HepG2 (cell line): Measurements from ENCODE around the gene RNF10. TPM values are rescaled to one million over a fixed set of nuclear protein-coding genes. Genes with fewer than 3 reads are reported as not detected.

Experiments used
- BCLAF1 ChIP-seq: fragments of 450-650 bp; IDR thresholded peaks from 2 replicates; pipeline ENCODE4 v1.6.1; 2017; ENCODE audit warnings: mild to moderate bottlenecking
- CEBPG ChIP-seq: IDR thresholded peaks from 2 replicates; pipeline ENCODE4 v1.6.1; 2016
- CEBPZ ChIP-seq: IDR thresholded peaks from 2 replicates; pipeline ENCODE4 v1.6.1; 2012; ENCODE audit warnings: low read length, improper control_type of control experiment
- CREM ChIP-seq, 2 experiments: sonication (generic) in 1 of 2; formaldehyde crosslinking in 1 of 2; IDR thresholded peaks; 2 replicates each; pipeline versions ENCODE4 v1.4.0 to v1.6.1; 2016 to 2020; ENCODE audit warnings: antibody characterized with exemption in 1 of 2, mild to moderate bottlenecking in 1 of 2, missing genetic modification reagents in 1 of 2
- DMTF1 ChIP-seq: sonication (generic); formaldehyde crosslinking; IDR thresholded peaks from 2 replicates; pipeline ENCODE4 v1.4.0; 2020; ENCODE audit warnings: mild to moderate bottlenecking, missing genetic modification reagents
- FOXA3 ChIP-seq: IDR thresholded peaks from 2 replicates; pipeline ENCODE4 v1.6.1; 2016; ENCODE audit warnings: missing genetic modification reagents, missing compliant biosample characterization
- HOXA5 ChIP-seq: sonication (generic); formaldehyde crosslinking; IDR thresholded peaks from 2 replicates; pipeline ENCODE4 v1.4.0; 2020; ENCODE audit warnings: missing genetic modification reagents
- MBNL3 ChIP-seq: fragments of 250-450 bp; sonication (Bioruptor Pico); conservative IDR thresholded peaks from 2 replicates; pipeline ENCODE4 v1.8.0; 2022; ENCODE audit warnings: mild to moderate bottlenecking, inconsistent platforms
- NFKB2 ChIP-seq: sonication (generic); formaldehyde crosslinking; IDR thresholded peaks from 2 replicates; pipeline ENCODE4 v1.4.0; 2020; ENCODE audit warnings: missing genetic modification reagents, borderline replicate concordance
- ZNF143 ChIP-seq: sonication (generic); formaldehyde crosslinking; IDR thresholded peaks from 2 replicates; pipeline ENCODE4 v1.4.0; 2020; ENCODE audit warnings: missing genetic modification reagents
- ZNF546 ChIP-seq: sonication (generic); formaldehyde crosslinking; conservative IDR thresholded peaks from 2 replicates; pipeline ENCODE4 v1.8.1; 2023; ENCODE audit warnings: mild to moderate bottlenecking, missing genetic modification reagents
- ZNF563 ChIP-seq: sonication (generic); formaldehyde crosslinking; IDR thresholded peaks from 2 replicates; pipeline ENCODE4 v1.8.0; 2022; ENCODE audit warnings: mild to moderate bottlenecking, moderate library complexity, missing genetic modification reagents
- ZNF691 ChIP-seq: sonication (generic); formaldehyde crosslinking; IDR thresholded peaks from 2 replicates; pipeline ENCODE4 v1.4.0; 2020; ENCODE audit warnings: missing genetic modification reagents, low read depth, mild to moderate bottlenecking, borderline replicate concordance
- ZNF790 ChIP-seq: sonication (generic); formaldehyde crosslinking; IDR thresholded peaks from 2 replicates; pipeline ENCODE4 v1.8.0; 2022; ENCODE audit warnings: missing genetic modification reagents, mild to moderate bottlenecking, borderline replicate concordance
- ZNF800 ChIP-seq: sonication (generic); formaldehyde crosslinking; IDR thresholded peaks from 2 replicates; pipeline ENCODE4 v1.4.0; 2020; ENCODE audit warnings: missing genetic modification reagents
- polyA plus RNA-seq, 8 experiments: library from polyadenylated mRNA; depleted of rRNA in 3 of 8; stranded (reverse) in 7 of 8; unstranded in 1 of 8; fragments of >200 nt; fragmentation: Illumina TruSeq in 4 of 8; extraction: Trizol in 4 of 8; gene quantifications; 2 replicates each; pipeline versions ENCODE4 v1.2.1 to v1.2.3, GENCODE V29; 2011 to 2016; ENCODE audit warnings: low read depth in 4 of 8, missing spikeins in 1 of 8, mixed read lengths in 1 of 8; ENCODE audit not compliant: insufficient read depth in 1 of 8
- total RNA-seq, 5 experiments: library from RNA; depleted of rRNA; stranded (reverse); fragments of >200 nt; fragmentation: Illumina TruSeq; extraction: Trizol; gene quantifications; 2 replicates each; pipeline ENCODE4 v1.2.3, GENCODE V29; 2016; ENCODE audit warnings: low read depth in 1 of 5
- TF ChIP-seq, protein P1 (sequence below): sonication (generic); formaldehyde crosslinking; IDR thresholded peaks from 2 replicates; pipeline ENCODE4 v1.4.0; 2020; ENCODE audit warnings: missing genetic modification reagents

The RNF10 gene
- total and polyA plus RNA-seq, 2 of the 13 experiments (the other 11 are each of a cell fraction or from before 2014, with no cell fraction given), result 62.5 to 88.0 TPM

- TF ChIP-seq ZNF143 (CRISPR knock-in tag) (peak; percentile 90), CREM (IDR thresholded peaks at IDR 0.05) (peak; percentile 69), CREM (CRISPR knock-in tag; IDR thresholded peaks at IDR 0.05) (no peak), MBNL3 (CRISPR knock-in tag) (no peak), BCLAF1 (no peak), ZNF563 (peak; percentile 86), ZNF546 (CRISPR knock-in tag) (peak; percentile 70), ZNF790 (no peak), ZNF800 (CRISPR knock-in tag) (no peak), ZNF691 (0 out of 2 replicates have a peak, but pooled peaks have one; percentile 35), FOXA3 (CRISPR knock-in tag) (no peak), DMTF1 (peak; percentile 99; the same call in 1 of the 2 replicates), CEBPG (CRISPR knock-in tag) (no peak), NFKB2 (peak; percentile 67; the same call in 1 of the 2 replicates), CEBPZ (no peak), HOXA5 (CRISPR knock-in tag) (peak; percentile 58; the same call in 1 of the 2 replicates)
- TF ChIP-seq, protein P1, sequence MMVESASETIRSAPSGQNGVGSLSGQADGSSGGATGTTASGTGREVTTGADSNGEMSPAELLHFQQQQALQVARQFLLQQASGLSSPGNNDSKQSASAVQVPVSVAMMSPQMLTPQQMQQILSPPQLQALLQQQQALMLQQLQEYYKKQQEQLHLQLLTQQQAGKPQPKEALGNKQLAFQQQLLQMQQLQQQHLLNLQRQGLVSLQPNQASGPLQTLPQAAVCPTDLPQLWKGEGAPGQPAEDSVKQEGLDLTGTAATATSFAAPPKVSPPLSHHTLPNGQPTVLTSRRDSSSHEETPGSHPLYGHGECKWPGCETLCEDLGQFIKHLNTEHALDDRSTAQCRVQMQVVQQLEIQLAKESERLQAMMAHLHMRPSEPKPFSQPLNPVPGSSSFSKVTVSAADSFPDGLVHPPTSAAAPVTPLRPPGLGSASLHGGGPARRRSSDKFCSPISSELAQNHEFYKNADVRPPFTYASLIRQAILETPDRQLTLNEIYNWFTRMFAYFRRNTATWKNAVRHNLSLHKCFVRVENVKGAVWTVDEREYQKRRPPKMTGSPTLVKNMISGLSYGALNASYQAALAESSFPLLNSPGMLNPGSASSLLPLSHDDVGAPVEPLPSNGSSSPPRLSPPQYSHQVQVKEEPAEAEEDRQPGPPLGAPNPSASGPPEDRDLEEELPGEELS (CRISPR knock-in tag), result peak; percentile 55
Observed at GRCh38 chr12:120534203-120534702, at the start of gene RNF10 (continued).
